ENCODE measurements around the gene RANBP9. TPM values are rescaled to one million over a fixed set of nuclear protein-coding genes. Genes with fewer than 3 reads are reported as not detected.

The RANBP9 gene
- polyA plus RNA-seq, 4 donors, result 14.1 to 27.1 (median 18.5) TPM

DNA sequence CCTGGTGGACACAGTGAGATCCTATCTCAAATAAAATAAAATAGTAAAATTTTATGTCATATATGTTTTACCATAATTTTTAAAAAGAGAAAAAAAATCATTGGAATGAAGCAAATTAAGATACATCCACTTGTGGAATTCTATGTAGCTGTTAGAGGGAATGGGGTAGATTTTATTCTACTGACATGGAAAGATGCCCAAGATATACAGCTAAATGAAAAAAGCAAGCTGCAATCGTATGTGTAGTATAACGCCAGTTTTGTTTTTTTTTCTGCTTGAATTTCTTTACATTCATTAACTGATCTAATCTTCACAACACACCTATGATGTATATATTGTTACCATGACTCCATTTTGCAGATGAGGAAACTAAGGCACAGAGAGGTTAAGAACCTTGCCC, 23.4 kb upstream of the RANBP9 start:
- Histone ChIP-seq H3K4me1 (ENCODE audit: control insufficient read depth in 3 of 3, insufficient read depth in 2 of 3, low read depth in 1 of 3, low read length in 2 of 3) (no peaks in the 10 kb centered on the region), H3K36me3 (ENCODE audit: control insufficient read depth in 3 of 3, insufficient read depth in 2 of 3, low read depth in 1 of 3, low read length in 3 of 3) (no peaks in the 10 kb centered on the region), H3K27me3 (ENCODE audit: control insufficient read depth in 3 of 3, insufficient read depth in 3 of 3, low read length in 3 of 3) (no peaks in the 10 kb centered on the region), H3K4me3 (ENCODE audit: low read depth in 1 of 3, low read length in 3 of 3) (no peak overlapping the region), H3K9me3 (ENCODE audit: control insufficient read depth in 2 of 2, insufficient read depth in 1 of 2, low read depth in 1 of 2, low read length in 1 of 2) (no peaks in the 10 kb centered on the region), H3K27ac (ENCODE audit: low read depth in 1 of 3, low read length in 2 of 3) (no peak overlapping the region)
- FAIRE-seq, result no peak
- WGBS, 3 donors, result 77 to 85% (median 84%) methylated on average over 2 of the region's 2 CpGs
- DNase-seq, result no peak

DNA sequence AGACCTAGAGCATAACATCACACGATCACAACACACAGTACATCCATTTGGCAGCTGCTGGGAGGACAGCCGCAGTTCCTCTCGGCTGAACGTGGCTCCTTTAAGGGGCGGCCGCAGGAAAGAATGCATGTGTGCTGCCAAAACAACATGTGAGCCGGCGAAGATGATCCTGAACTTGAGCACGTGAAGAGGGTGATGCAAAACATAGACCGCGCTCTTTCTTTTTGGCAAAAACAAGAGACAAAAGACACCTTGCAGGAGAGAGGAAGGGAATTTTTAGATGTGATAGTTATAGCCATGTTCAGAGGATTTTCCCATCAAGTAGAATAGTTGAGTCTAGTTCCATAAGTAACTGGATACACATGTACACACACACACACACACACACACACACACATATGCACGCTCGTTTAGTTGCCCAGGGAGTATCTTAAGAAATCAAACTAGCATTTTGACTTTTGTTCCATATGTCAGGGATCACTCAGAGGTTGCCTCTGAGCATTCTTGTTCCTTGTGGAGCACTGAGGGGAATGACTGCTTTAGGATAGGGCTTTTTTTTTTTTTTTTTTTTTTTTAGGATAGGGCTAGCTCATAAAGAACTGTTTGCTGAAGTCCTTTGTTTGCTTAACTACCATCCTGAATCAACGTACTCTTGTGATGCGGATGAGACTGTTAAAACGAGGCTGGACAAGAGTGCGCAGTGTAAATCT, 21.7 kb upstream of the RANBP9 start:
- H3K27ac ChIP-seq (ENCODE audit: low read depth in 1 of 3, low read length in 2 of 3), result no peak overlapping the region
- H3K36me3 ChIP-seq (ENCODE audit: control insufficient read depth in 3 of 3, insufficient read depth in 2 of 3, low read depth in 1 of 3, low read length in 3 of 3), result no peaks in the 10 kb centered on the region
- no peaks in the 10 kb centered on the region for H3K4me1 ChIP-seq (ENCODE audit: control insufficient read depth in 3 of 3, insufficient read depth in 2 of 3, low read depth in 1 of 3, low read length in 2 of 3)
- H3K27me3 ChIP-seq (ENCODE audit: control insufficient read depth in 3 of 3, insufficient read depth in 3 of 3, low read length in 3 of 3), result no peaks in the 10 kb centered on the region
- FAIRE-seq (no peak), DNase-seq (peak; percentile 7 to 41)
- H3K4me3 ChIP-seq (ENCODE audit: low read depth in 1 of 3, low read length in 3 of 3), result no peak overlapping the region
- 47 to 51% (median 48%) methylated on average over 17 of the region's 17 CpGs for WGBS, 3 donors
- no peaks in the 10 kb centered on the region for H3K9me3 ChIP-seq (ENCODE audit: control insufficient read depth in 2 of 2, insufficient read depth in 1 of 2, low read depth in 1 of 2, low read length in 1 of 2)

DNA sequence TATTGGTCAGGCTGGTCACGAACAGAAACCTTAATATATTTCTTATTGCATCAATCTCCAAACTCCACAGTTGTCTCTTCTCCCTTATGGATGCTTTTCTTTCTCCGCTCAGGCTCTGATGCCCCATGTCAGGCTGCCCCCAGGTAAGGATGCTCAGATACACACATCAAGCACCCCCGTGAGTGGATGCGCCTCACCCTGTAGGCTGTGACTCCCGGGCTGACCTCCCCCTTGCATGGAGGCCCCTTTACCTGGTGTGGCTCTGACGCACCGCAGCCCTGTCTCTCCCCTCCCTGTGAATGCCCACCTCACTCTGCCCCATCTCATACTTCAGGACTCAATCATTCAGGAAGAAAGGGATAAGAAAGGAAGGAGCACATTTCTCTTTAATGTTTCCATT, 19.1 kb upstream of the RANBP9 start:
- FAIRE-seq, result no peak
- H3K36me3 ChIP-seq (ENCODE audit: control insufficient read depth in 3 of 3, insufficient read depth in 2 of 3, low read depth in 1 of 3, low read length in 3 of 3), result no peaks in the 10 kb centered on the region
- no peak overlapping the region for H3K4me3 ChIP-seq (ENCODE audit: low read depth in 1 of 3, low read length in 3 of 3)
- no peak for DNase-seq
- 85 to 90% (median 87%) methylated on average over 6 to 7 of the region's 7 CpGs for WGBS, 3 donors
- no peaks in the 10 kb centered on the region for H3K9me3 ChIP-seq (ENCODE audit: control insufficient read depth in 2 of 2, insufficient read depth in 1 of 2, low read depth in 1 of 2, low read length in 1 of 2)
- H3K27ac ChIP-seq (ENCODE audit: low read depth in 1 of 3, low read length in 2 of 3), result no peak overlapping the region
- no peaks in the 10 kb centered on the region for H3K4me1 ChIP-seq (ENCODE audit: control insufficient read depth in 3 of 3, insufficient read depth in 2 of 3, low read depth in 1 of 3, low read length in 2 of 3)
- no peaks in the 10 kb centered on the region for H3K27me3 ChIP-seq (ENCODE audit: control insufficient read depth in 3 of 3, insufficient read depth in 3 of 3, low read length in 3 of 3)

- FAIRE-seq, result no peak
- DNase-seq, result no peak
- H3K4me1 ChIP-seq (ENCODE audit: control insufficient read depth in 3 of 3, insufficient read depth in 2 of 3, low read depth in 1 of 3, low read length in 2 of 3), result no peaks in the 10 kb centered on the region
- H3K27me3 ChIP-seq (ENCODE audit: control insufficient read depth in 3 of 3, insufficient read depth in 3 of 3, low read length in 3 of 3), result no peaks in the 10 kb centered on the region
- H3K4me3 ChIP-seq (ENCODE audit: low read depth in 1 of 3, low read length in 3 of 3), result no peak overlapping the region
- H3K27ac ChIP-seq (ENCODE audit: low read depth in 1 of 3, low read length in 2 of 3), result no peak overlapping the region
- WGBS, 3 donors, result 98 to 100% (median 100%) methylated on average over 2 of the region's 2 CpGs
- H3K36me3 ChIP-seq (ENCODE audit: control insufficient read depth in 3 of 3, insufficient read depth in 2 of 3, low read depth in 1 of 3, low read length in 3 of 3), result no peaks in the 10 kb centered on the region
- H3K9me3 ChIP-seq (ENCODE audit: control insufficient read depth in 2 of 2, insufficient read depth in 1 of 2, low read depth in 1 of 2, low read length in 1 of 2), result no peaks in the 10 kb centered on the region
These were observed 18.3 kb upstream of the RANBP9 start for GRCh38 chr6:13729891-13730290.

GRCh38 chr6:13725570-13725969, 13.9 kb upstream of the RANBP9 start:
- Histone ChIP-seq H3K4me3 (ENCODE audit: low read depth in 1 of 3, low read length in 3 of 3) (no peak overlapping the region), H3K36me3 (ENCODE audit: control insufficient read depth in 3 of 3, insufficient read depth in 2 of 3, low read depth in 1 of 3, low read length in 3 of 3) (no peaks in the 10 kb centered on the region), H3K27me3 (ENCODE audit: control insufficient read depth in 3 of 3, insufficient read depth in 3 of 3, low read length in 3 of 3) (no peaks in the 10 kb centered on the region), H3K4me1 (ENCODE audit: control insufficient read depth in 3 of 3, insufficient read depth in 2 of 3, low read depth in 1 of 3, low read length in 2 of 3) (no peaks in the 10 kb centered on the region), H3K27ac (ENCODE audit: low read depth in 1 of 3, low read length in 2 of 3) (no peak overlapping the region), H3K9me3 (ENCODE audit: control insufficient read depth in 2 of 2, insufficient read depth in 1 of 2, low read depth in 1 of 2, low read length in 1 of 2) (no peaks in the 10 kb centered on the region)
- FAIRE-seq (no peak), DNase-seq (no peak)
- WGBS, 3 donors, result 64 to 74% (median 67%) methylated on average over 2 of the region's 2 CpGs

GRCh38 chr6:13725052-13725451, 13.4 kb upstream of the RANBP9 start:
- FAIRE-seq, result no peak
- DNase-seq, result no peak
- 97 to 100% (median 100%) methylated on average over 3 of the region's 3 CpGs for WGBS, 3 donors
- H3K4me1 ChIP-seq (ENCODE audit: control insufficient read depth in 3 of 3, insufficient read depth in 2 of 3, low read depth in 1 of 3, low read length in 2 of 3), result no peaks in the 10 kb centered on the region
- no peaks in the 10 kb centered on the region for H3K9me3 ChIP-seq (ENCODE audit: control insufficient read depth in 2 of 2, insufficient read depth in 1 of 2, low read depth in 1 of 2, low read length in 1 of 2)
- H3K36me3 ChIP-seq (ENCODE audit: control insufficient read depth in 3 of 3, insufficient read depth in 2 of 3, low read depth in 1 of 3, low read length in 3 of 3), result no peaks in the 10 kb centered on the region
- H3K27me3 ChIP-seq (ENCODE audit: control insufficient read depth in 3 of 3, insufficient read depth in 3 of 3, low read length in 3 of 3), result no peaks in the 10 kb centered on the region
- no peak overlapping the region for H3K4me3 ChIP-seq (ENCODE audit: low read depth in 1 of 3, low read length in 3 of 3)
- H3K27ac ChIP-seq (ENCODE audit: low read depth in 1 of 3, low read length in 2 of 3), result no peak overlapping the region

DNA sequence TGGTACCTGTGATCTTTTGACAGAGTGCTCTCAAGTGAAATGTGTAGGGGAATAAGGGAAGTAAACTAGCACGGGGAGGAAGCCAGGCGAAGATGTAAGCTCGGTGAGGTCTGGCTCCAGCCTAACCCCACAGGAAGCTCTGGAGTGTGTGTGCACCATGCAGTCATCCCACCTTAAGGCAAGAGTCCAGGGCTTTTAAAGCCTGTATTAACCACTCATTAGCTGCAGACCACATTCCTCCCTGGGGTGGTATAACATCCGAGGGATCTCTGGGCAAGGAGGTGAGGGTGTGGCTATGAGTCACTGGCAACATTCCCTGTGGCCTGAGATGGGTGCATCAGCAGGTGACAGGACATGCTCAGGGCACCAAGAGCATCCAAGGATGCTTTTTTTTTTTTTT, 12.5 kb upstream of the RANBP9 start:
- FAIRE-seq, result no peak
- DNase-seq, result peak in 1 of 2 donors; percentile 23
- H3K27ac ChIP-seq (ENCODE audit: low read depth in 1 of 3, low read length in 2 of 3), result no peak overlapping the region

GRCh38 chr6:13722880-13723279, 11.2 kb upstream of the RANBP9 start:
- no peaks in the 10 kb centered on the region for H3K4me1 ChIP-seq (ENCODE audit: control insufficient read depth in 3 of 3, insufficient read depth in 2 of 3, low read depth in 1 of 3, low read length in 2 of 3)
- H3K27ac ChIP-seq (ENCODE audit: low read depth in 1 of 3, low read length in 2 of 3), result no peak overlapping the region

More for the DNA sequence above, 12.5 kb upstream of the RANBP9 start:
- no peaks in the 10 kb centered on the region for H3K4me1 ChIP-seq (ENCODE audit: control insufficient read depth in 3 of 3, insufficient read depth in 2 of 3, low read depth in 1 of 3, low read length in 2 of 3)
- 54 to 68% (median 65%) methylated on average over 4 of the region's 4 CpGs for WGBS, 3 donors
- H3K9me3 ChIP-seq (ENCODE audit: control insufficient read depth in 2 of 2, insufficient read depth in 1 of 2, low read depth in 1 of 2, low read length in 1 of 2), result no peaks in the 10 kb centered on the region
- no peaks in the 10 kb centered on the region for H3K36me3 ChIP-seq (ENCODE audit: control insufficient read depth in 3 of 3, insufficient read depth in 2 of 3, low read depth in 1 of 3, low read length in 3 of 3)
- H3K27me3 ChIP-seq (ENCODE audit: control insufficient read depth in 3 of 3, insufficient read depth in 3 of 3, low read length in 3 of 3), result no peaks in the 10 kb centered on the region
- H3K4me3 ChIP-seq (ENCODE audit: low read depth in 1 of 3, low read length in 3 of 3), result no peak overlapping the region

DNA sequence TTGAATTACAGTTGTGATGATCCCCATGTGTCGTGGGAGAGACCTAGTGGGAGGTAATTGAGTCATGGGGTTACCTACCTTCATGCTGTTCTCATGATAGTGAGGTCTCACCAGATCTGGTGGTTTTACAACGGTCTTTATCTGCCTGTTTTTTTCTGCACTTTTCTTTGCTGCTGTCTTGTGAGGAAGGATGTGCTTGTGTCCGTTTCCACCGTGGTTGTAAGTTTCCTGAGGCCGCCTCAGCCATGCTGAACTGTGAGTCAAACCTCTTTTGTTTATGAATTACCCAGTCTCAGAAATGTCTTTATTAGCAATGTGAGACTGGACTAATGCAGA, 6.5 kb upstream of the RANBP9 start:
- 70 to 83% (median 76%) methylated on average over 5 of the region's 5 CpGs for WGBS, 3 donors
- H3K27ac ChIP-seq (ENCODE audit: low read depth in 1 of 3, low read length in 2 of 3), result no peak overlapping the region
- no peak for FAIRE-seq

More at GRCh38 chr6:13722880-13723279, 11.2 kb upstream of the RANBP9 start:
- 81 to 84% (median 84%) methylated on average over 5 of the region's 5 CpGs for WGBS, 3 donors
- DNase-seq (no peak), FAIRE-seq (no peak)
- Histone ChIP-seq H3K27me3 (ENCODE audit: control insufficient read depth in 3 of 3, insufficient read depth in 3 of 3, low read length in 3 of 3) (no peaks in the 10 kb centered on the region), H3K9me3 (ENCODE audit: control insufficient read depth in 2 of 2, insufficient read depth in 1 of 2, low read depth in 1 of 2, low read length in 1 of 2) (no peaks in the 10 kb centered on the region), H3K4me3 (ENCODE audit: low read depth in 1 of 3, low read length in 3 of 3) (no peak overlapping the region), H3K36me3 (ENCODE audit: control insufficient read depth in 3 of 3, insufficient read depth in 2 of 3, low read depth in 1 of 3, low read length in 3 of 3) (no peaks in the 10 kb centered on the region)

More for the DNA sequence above, 6.5 kb upstream of the RANBP9 start:
- H3K27me3 ChIP-seq (ENCODE audit: control insufficient read depth in 3 of 3, insufficient read depth in 3 of 3, low read length in 3 of 3), result no peaks in the 10 kb centered on the region
- no peaks in the 10 kb centered on the region for H3K36me3 ChIP-seq (ENCODE audit: control insufficient read depth in 3 of 3, insufficient read depth in 2 of 3, low read depth in 1 of 3, low read length in 3 of 3)
- no peak for DNase-seq
- no peaks in the 10 kb centered on the region for H3K4me1 ChIP-seq (ENCODE audit: control insufficient read depth in 3 of 3, insufficient read depth in 2 of 3, low read depth in 1 of 3, low read length in 2 of 3)
- H3K9me3 ChIP-seq (ENCODE audit: control insufficient read depth in 2 of 2, insufficient read depth in 1 of 2, low read depth in 1 of 2, low read length in 1 of 2), result no peaks in the 10 kb centered on the region
- no peak overlapping the region for H3K4me3 ChIP-seq (ENCODE audit: low read depth in 1 of 3, low read length in 3 of 3)
